ENCODE measurements around the gene ABCA1.

ABCA1 gene

DNA sequence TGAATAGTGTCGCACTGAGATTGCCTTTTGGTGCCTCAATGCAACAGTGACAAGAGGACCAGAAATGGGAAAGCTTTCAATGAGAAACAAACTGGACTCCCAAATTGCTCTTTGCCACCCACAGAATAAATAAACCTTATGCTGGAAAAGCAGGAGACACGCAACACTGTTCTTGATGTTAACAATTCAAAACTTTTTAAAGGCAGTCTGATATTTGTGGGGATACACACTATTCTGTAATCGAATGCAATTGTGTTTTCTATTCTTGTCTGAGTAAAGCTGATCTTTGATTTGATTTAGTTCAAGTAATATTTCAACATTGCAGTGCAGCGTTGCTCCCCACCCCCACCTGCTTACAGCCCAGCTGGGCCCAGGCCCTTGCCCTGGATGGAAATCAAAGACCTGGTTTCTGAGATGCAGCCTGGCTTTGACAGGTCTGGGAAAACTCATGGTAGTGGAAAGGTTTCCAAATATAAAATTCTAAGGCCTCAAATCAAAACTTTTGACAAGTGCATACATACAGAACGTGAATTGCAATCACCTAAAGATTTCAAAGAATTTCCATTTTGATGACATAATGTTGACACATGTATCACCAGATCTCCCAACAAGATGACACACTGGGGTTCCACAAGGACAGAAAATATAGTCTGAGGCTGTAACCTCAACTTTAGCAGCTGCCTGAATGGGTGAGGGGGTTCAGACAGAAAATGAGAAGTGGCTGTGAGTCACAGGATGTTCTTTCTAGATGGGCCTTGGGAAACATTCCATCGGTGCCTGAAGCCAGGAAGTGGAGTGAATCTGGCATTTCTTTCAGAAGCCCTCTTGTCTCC lies 55.1 kb downstream of the ABCA1 start:
- Histone ChIP-seq H3K9me2 (ENCODE audit: low read depth, low read length) (no peaks in the 10 kb centered on the region), H3K9me3 (ENCODE audit: low read length) (0 out of 2 replicates have a peak, but pooled peaks cover 2% of the 10 kb centered on the region), H3K4me2 (ENCODE audit: low read length) (no peak overlapping the region), H3K79me2 (ENCODE audit: insufficient read depth, low read length) (no peaks in the 10 kb centered on the region), H3K4me1 (ENCODE audit: insufficient read depth, low read length, severe bottlenecking) (peaks cover 18% of the 10 kb centered on the region), H3F3A (ENCODE audit: insufficient read depth, low read length) (no peaks in the 10 kb centered on the region), H2AFZ (ENCODE audit: low read length) (no peak overlapping the region), H3K27me3 (ENCODE audit: insufficient read depth, low read length) (no peaks in the 10 kb centered on the region), H3K9ac (ENCODE audit: low read length) (no peak overlapping the region), H3K27ac (ENCODE audit: low read depth, low read length, poor library complexity, severe bottlenecking) (no peak overlapping the region), H3K4me3 (ENCODE audit: low read depth, low read length, poor library complexity, severe bottlenecking) (no peak overlapping the region), H3K36me3 (ENCODE audit: insufficient read depth, low read length) (no peaks in the 10 kb centered on the region), H4K20me1 (ENCODE audit: insufficient read depth, low read length) (no peaks in the 10 kb centered on the region)
- TF ChIP-seq CTCF (IDR thresholded peaks at IDR 0.05; ENCODE audit: low read length) (no peak), EZH2 (IDR thresholded peaks at IDR 0.05; ENCODE audit: borderline replicate concordance, low read length) (no peak)

DNA sequence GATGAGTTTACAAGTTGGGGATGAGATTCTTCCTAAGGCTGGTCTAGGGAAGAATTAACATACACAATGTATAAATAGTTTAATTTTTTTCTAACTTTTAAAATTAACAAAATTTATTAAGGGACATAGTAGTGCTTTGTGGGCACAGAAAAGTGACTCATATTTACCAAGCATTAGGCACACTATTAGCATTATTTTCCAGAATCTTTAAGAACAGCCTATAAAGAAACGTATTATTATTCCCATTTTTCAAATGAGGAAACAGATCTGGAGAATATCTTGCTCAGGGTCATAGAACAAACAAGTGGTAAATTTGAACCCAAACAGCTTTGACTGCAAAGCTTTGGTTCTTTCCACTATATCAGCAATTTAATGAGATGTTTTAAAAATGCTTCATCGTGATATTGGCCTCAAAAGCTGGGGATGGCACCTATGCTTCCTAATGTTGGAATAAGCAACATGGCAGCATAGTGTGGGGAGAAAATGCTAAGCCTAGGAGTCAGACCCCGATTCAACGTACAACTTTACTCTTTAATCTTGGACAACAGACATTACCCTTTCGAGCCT lies 55.9 kb downstream of the ABCA1 start:
- TF ChIP-seq EZH2 (IDR thresholded peaks at IDR 0.05; ENCODE audit: borderline replicate concordance, low read length): no peak
- no peak for TF ChIP-seq CTCF (IDR thresholded peaks at IDR 0.05; ENCODE audit: low read length)
- Histone ChIP-seq H4K20me1 (ENCODE audit: insufficient read depth, low read length) (no peaks in the 10 kb centered on the region), H3K9me3 (ENCODE audit: low read length) (0 out of 2 replicates have a peak, but pooled peaks cover 2% of the 10 kb centered on the region), H3K4me2 (ENCODE audit: low read length) (no peak overlapping the region), H3K27me3 (ENCODE audit: insufficient read depth, low read length) (no peaks in the 10 kb centered on the region), H3K9me2 (ENCODE audit: low read depth, low read length) (no peaks in the 10 kb centered on the region), H3K27ac (ENCODE audit: low read depth, low read length, poor library complexity, severe bottlenecking) (no peak overlapping the region), H3K79me2 (ENCODE audit: insufficient read depth, low read length) (no peaks in the 10 kb centered on the region), H3F3A (ENCODE audit: insufficient read depth, low read length) (no peaks in the 10 kb centered on the region), H3K9ac (ENCODE audit: low read length) (no peak overlapping the region), H3K4me3 (ENCODE audit: low read depth, low read length, poor library complexity, severe bottlenecking) (no peak overlapping the region), H2AFZ (ENCODE audit: low read length) (no peak overlapping the region), H3K4me1 (ENCODE audit: insufficient read depth, low read length, severe bottlenecking) (peaks cover 19% of the 10 kb centered on the region), H3K36me3 (ENCODE audit: insufficient read depth, low read length) (no peaks in the 10 kb centered on the region)

- Histone ChIP-seq H3K9ac (ENCODE audit: low read length) (no peak overlapping the region), H3K4me3 (ENCODE audit: low read depth, low read length, poor library complexity, severe bottlenecking) (no peak overlapping the region), H3K9me2 (ENCODE audit: low read depth, low read length) (no peaks in the 10 kb centered on the region), H3K9me3 (ENCODE audit: low read length) (0 out of 2 replicates have a peak, but pooled peaks cover 2% of the 10 kb centered on the region), H4K20me1 (ENCODE audit: insufficient read depth, low read length) (no peaks in the 10 kb centered on the region), H3F3A (ENCODE audit: insufficient read depth, low read length) (no peaks in the 10 kb centered on the region), H3K36me3 (ENCODE audit: insufficient read depth, low read length) (no peaks in the 10 kb centered on the region), H3K4me1 (ENCODE audit: insufficient read depth, low read length, severe bottlenecking) (peaks cover 23% of the 10 kb centered on the region), H2AFZ (ENCODE audit: low read length) (no peak overlapping the region), H3K79me2 (ENCODE audit: insufficient read depth, low read length) (no peaks in the 10 kb centered on the region), H3K27ac (ENCODE audit: low read depth, low read length, poor library complexity, severe bottlenecking) (peak overlapping the region; percentile 74), H3K27me3 (ENCODE audit: insufficient read depth, low read length) (no peaks in the 10 kb centered on the region), H3K4me2 (ENCODE audit: low read length) (no peak overlapping the region)
- TF ChIP-seq EZH2 (IDR thresholded peaks at IDR 0.05; ENCODE audit: borderline replicate concordance, low read length) (no peak), CTCF (IDR thresholded peaks at IDR 0.05; ENCODE audit: low read length) (no peak)
Observed at GRCh38 chr9:104869811-104870210, 58.1 kb downstream of the ABCA1 start.
